GM19324 (cell line): Measurements from ENCODE around the gene SNRNP70.
"Not testable (repeated sequence)": the region's sequence is repeated elsewhere in the genome, so short reads cannot be mapped to it uniquely, and the experiment has no call there.

Experiments
- ATAC-seq: cut with Tn5 transposase; IDR thresholded peaks from one replicate; pipeline ENCODE4 v1.9.1; 2021; ENCODE audit warnings: mild to moderate bottlenecking, moderate library complexity; ENCODE audit not compliant: unreplicated experiment, low FRiP score

SNRNP70 gene

DNA sequence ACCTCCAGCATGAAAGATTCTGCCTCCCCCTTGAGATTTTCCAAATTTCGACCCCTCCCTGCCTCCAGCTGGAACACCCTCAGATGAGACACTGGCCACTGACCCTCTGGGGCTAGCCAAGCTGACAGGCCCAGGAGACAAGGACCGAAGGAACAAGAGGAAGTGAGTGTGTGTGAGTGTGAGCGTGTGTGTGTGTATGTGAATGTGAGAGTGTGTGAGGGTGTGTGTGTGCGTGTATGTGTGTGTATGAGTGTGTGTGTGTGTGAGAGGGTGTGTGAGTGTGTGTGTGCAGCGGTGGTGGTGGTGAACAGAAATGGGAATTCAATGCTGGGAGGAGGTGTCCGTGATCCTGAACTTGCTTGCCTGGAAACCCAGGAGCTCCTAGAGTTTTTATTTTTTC is 56.1 kb downstream of the SNRNP70 start:
- ATAC-seq = no peak

DNA sequence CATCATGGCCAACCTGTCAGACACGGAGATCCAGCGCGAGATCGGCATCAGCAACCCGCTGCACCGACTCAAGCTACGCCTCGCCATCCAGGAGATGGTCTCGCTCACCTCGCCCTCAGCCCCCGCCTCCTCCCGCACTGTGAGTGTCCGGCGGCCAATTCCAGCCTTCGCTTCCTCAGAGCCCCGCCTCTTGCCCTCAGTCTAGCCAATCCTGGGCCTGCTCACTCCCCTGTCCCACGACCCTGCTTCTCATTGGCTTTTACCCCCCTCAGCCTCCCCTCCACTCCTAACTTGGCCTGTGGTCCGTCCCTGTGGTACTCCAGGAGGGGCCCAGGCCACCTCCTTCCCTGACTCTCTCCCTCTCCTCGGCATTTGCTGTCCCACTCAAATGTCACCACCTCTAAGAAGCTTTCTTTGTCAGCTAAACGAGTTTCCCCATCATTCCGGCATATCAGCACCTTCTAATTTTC is 57.6 kb downstream of the SNRNP70 start:
- no peak for ATAC-seq

DNA sequence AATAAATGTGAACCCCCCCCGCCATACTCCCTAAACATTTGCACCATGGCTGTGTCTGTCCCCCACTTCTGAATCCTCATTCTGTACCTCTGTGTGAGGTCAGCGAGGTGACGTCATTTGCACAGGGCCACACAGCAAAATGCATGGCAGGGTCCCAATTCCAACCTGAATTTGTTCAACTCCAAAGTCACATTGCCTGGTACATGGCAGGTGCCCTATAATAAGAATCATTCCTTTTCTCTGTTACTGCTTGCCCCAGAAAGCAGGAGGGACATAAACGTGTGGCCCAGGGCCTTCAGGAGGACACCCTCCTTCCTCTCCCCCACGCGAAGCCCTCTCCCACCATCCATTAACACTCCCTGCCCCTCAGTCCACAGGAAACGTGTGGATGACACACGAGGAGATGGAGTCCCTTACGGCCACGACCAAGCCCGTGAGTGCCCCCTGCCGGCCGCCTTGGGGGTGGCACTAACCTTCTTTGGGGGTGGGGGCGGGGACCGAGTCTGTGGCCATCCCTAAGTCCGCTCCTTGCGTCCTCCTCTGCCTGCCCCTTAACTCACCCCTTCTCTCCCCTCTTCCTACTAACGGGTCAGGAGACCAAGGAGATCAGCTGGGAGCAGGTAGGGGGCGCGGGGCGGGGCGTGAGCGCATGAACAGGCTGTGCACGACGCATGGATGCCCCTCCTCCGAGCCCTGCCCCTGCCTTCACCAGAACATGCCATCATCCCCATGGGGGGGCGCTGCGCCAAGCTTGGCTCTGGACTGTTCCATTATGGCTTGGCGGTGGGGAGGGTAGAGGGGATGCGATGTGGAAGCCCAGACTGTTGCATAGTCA is 60.5 kb downstream of the SNRNP70 start:
- ATAC-seq = no peak

DNA sequence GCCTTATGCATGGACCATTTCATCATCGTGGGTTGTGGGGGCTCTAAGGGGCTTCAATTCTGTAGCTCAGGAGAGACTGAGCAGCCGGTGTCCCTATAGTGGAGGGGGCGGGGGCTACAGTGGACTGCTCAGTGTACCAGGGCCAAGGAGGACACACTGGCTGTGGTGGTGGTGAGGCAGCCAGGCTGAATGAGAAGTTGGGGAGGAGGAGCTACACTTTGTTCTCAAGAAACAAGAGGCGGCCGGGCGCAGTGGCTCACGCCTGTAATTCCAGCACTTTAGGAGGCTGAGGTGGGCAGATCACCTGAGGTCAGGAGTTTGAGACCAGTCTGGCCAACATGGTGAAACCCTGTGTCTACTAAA is 61.1 kb downstream of the SNRNP70 start:
- ATAC-seq = not testable (repeated sequence)

DNA sequence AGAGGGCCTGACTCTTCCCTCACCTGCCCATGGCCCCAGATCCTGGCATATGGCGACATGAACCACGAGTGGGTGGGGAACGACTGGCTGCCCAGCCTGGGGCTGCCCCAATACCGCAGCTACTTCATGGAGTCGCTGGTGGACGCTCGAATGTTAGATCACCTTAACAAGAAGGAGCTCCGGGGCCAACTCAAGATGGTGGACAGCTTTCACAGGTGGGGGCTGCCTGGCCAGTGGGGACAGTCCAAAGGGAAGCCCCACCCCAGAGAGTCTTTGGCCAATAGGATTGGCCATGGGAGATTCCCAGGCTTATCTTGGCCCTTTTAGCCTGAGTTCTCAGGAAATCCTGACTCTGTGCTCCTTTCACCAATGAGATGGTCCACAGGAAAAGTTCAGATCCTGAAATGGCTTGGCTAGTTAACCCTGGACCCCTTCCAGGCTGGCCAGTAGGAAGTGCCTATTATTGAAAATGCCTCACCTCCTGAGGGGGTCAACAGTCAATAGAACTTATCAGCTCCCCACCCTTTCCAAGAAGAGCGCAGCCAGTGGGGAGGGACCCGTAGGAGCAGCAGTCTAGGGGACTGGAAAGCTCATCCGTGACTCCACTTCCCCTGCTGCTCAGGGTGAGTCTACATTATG is 62.9 kb downstream of the SNRNP70 start:
- no peak for ATAC-seq

DNA sequence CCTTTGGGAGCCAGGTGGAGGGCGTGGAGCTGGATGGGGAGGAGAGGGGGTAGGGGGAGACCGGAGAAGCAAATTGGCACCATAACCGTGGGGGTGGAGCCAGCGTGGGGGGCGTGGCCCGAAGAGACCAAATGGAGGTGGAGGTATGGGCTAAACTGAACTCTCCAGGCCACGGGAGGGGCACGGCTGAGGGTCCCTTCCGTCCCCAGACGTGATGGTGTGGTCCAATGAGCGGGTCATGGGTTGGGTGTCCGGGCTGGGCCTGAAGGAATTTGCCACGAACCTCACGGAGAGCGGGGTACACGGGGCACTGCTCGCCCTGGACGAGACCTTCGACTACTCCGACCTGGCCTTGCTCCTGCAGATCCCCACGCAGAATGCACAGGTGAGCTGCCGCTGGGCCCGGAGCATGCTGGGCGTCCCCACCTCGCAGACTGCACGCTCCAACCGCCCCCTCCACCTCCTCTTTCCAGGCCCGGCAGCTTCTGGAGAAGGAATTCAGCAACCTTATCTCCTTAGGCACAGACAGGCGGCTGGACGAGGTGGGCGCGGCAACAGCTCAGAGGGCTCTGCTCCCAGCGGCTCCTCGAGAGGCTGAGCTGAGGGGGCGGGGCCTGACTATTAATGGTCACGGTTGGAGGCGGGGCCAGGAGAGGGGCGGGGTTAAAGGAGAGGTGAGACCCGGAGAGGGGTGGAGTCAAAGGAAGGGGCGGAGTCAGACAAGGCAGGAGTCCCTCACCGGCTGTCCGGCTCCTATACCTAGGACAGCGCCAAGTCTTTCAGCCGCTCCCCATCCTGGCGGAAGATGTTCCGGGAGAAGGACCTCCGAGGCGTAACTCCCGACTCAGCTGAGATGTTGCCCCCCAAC is 63.8 kb downstream of the SNRNP70 start:
- no peak for ATAC-seq

DNA sequence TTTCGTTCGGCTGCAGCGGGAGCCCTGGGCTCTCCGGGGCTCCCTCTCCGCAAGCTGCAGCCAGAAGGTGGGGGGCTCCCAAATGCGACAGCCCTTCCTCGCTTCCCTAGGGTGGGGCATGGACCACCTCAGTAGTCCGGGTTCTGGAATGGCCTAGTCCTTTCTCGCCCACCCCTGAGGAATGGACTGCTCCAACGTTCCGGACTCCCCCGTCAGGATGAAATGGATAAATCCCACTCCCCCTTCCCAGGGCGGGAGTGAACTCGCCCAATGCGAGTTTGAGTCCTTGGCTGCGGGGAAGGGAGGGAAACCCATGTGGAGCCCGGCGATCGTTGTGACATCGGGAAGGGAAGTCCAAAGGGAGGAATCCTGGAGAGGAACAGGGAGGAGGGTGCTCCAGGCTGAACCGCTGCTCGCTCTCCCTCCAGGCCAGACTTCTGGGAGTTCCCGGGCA is 64.4 kb downstream of the SNRNP70 start:
- ATAC-seq = no peak

DNA sequence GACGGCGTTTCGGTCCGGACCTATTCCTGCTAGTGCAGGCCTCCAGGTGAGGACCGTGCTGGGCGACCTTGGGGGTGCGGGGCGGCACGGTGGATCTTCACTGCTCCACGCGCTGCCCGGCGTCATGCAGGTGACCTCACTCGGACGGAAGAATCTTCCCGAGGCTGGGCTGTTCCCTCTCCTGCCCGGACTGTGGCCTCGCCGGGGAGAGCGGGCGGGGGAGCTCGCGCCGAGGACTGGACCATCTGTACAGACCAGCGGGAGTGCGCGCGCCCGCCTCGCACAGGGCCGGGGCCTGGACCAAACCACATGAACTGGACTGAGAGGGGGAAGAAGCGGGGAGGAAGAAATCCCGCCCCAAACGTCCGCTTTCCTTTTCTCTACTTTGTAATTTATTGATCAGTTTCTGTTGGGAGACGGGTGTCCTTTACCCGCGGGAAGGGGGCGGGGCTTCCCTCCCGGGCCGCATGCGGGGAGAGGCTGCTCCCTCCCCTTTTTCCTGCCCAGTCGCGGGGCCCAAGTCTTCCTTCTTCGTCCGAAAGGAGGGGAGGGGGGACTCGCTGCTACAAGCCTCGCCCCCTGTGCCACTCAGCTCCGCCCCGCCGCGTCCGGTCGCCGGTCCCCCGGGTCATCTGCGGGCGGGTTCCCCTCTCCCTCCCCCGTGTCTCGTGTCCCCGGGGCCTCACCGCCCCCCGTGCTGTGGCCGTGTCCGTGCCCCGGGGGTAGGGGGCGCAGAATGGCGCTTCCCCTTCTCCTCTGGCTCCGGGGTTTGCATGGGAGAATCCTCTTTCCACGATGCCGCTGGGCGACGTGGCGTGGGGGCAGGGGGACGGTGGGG is 65.1 kb downstream of the SNRNP70 start:
- peak; percentile 43 for ATAC-seq

DNA sequence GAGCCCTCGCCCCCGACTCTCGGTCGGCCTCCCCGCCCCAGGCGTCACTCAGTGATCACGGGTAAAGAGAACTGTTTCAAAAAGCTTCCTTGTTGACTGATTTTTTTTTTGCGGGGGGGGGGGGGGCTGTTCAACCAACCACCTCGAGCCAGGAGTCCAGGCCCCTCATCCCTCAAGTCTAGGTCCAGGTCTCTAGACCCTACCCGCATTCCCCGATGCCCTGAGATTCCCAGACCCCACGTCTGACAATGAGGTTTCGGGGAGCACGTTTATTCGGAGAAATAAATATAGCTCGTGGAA is 65.6 kb downstream of the SNRNP70 start:
- ATAC-seq = no peak

DNA sequence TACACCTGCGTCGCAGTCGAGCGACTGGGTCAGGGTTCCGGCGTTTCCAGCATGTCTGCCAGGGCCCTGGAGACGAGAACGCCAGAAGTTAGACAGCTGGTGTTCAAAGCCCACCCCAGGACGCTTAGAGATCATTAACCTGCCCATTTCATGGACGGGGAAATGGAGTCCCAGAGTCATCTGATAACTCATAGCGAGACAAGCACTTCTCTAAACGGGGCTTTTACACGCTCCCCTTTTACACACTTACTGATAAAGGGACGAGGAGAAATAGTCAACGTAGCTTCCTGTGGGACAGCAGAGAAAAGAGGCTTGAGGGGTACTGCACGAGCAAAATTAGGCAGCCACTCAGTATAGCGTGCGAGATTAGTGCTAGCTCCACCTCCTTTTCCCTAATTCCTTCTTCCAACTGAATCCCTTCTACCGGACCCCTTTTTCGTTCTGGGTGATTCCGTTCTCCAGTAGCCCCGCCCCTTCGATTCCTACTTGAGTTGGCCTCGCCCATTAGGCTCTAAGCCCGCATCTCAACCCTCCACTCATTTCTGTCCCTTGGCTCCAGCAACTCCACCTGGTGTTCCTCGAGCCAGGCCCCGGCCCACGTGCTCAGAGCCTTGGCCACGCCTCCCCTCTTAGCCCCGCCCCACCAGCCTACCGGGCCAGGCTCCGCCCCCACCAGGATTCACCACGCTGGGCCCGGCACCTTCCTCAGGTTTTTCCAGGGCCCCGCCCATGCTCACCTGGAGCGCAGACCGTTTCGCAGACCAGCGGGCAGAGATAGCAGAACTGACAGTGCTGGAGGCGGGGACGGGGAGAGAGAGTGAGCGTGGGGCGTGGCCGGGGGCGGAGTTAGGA is 66.2 kb downstream of the SNRNP70 start:
- no peak for ATAC-seq

DNA sequence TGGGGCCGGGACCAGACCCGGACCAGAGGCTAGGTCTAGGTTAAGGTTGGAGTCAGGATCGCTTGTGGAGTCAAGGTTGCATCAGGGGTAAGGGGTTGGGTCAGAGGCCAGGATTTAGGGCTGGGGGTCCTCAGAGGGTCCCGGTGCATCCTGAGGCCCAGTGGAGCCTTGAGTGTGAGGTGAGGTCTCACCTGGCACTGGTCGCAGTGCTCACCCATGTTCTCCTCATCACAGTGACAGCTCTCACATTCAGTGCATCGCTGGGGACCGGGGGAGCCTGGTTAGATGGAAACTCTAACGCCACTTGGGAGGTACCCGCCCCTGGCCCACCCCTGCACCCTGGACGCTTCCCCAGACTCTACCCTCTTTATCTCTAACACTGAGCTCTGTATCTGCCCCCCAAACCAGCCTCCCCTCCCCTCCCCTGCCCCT is 66.9 kb downstream of the SNRNP70 start:
- ATAC-seq = no peak

DNA sequence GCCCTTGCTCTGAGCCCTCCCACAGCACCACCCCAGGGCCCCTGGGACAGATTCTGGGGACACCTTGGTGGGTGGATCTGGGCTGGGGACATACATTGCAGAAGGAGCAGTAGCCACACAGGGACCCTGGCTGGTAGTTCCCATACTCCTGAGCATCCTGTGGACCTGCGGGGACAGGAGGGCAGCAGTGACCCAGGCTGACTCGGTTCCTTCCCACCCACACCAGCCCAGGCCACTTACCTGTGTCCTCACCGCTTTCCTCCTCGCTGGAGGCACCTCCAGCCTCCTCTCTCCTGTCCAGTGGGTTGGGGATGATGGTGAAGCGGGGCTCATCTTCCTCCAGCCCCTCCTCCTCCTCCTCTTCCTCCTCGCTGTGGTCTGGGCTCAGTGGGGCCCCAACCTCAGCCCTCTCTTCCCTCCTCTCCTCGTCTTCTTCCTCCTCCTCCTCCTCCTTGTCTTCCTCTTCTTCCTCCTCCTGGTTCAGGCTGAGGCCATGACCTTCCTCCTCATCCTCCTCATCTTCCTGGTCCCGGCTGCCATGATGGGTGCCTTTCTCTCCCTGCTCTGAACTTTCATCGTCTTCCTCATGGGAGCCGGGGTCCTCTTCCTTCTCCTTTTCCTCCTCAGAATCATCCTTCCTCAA is 68.0 kb downstream of the SNRNP70 start:
- ATAC-seq = no peak

DNA sequence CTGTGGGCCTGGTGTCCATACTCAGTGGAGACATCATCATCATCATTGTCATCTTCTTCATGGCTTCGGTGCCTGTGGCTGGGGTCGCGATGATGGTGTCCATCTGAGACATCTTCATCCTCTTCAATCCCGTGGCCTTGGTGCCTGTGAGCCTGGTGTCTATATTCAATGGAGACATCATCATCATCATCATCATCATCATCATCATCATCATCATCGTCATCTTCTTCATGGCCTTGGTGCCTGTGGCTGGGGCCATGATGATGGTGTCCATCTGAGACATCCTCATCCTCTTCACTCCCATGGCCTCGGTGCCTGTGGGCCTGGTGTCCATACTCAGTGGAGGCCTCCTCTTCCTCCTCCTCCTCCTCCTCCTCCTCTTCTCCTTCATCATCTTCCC is 69.0 kb downstream of the SNRNP70 start:
- no peak for ATAC-seq

DNA sequence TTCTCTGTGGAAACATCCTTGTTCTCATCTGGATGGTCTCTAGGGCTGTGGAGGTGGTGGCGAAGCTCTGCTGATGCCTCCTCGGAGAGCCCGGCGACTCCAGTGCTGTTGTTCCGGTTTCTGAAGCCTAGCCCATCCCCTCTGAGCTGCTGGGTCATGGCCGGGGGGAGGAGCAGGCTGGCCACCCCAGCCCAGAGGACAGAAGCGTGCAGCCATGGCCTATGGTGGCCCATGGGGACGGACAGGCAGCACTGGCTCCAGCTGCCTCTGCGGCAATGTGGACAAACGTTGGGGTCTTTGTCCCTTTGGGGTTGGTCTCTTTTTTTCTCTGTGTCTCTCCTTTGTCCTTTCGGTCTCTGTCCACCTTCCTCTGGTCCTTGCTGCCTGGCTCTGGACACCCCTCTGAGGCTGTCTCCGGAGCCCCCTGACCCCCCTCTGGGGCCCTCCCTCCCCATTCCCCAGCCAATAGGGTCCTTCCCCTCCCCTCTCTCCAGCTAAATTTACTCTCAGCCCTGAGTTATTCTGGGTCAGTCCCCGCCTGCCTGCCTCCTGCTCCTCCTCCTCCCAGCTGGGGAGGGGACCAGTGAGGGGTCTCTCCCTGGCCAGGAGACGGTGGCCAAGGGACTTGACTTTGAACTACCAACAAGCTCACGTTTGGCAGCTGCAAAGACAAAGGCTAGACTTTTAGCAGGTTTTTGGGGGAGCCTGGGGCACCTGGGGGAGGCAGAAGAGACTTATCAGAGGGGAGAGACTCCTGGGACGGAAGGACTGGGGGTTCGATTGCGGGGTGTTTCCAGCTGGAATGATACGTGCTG is 70.0 kb downstream of the SNRNP70 start, which contains the start of gene HRC:
Gene HRC (minus strand): TSS at position 392 of the 815 bp plus-strand sequence. CDS start 159 bp downstream, at position 233.
- no peak for ATAC-seq

DNA sequence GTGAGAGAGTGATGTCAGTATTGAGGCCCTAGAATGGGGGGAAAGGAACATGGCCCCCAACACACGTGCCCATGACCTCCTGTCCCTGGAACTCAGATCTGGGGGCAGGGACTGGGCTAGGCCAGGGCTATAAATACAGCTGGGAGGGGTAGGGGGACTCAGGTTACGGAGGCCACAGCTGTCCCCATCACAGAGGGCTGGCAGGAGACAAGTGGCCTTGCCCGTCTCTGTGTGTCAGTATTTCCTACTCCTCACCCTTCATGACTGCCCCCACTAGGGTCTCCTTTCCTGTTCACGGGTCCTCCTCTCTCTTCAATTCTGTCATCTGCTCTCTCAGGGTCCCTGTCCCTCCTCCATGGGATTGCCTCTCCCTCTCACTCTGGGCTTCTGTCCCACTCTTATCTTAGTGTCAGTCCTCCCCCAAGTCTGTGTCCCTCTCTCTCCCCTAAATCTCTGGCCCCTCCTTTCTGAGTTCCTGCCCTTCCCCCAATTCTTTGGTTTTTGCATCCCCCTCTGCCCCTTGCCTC is 70.6 kb downstream of the SNRNP70 start:
- no peak for ATAC-seq

DNA sequence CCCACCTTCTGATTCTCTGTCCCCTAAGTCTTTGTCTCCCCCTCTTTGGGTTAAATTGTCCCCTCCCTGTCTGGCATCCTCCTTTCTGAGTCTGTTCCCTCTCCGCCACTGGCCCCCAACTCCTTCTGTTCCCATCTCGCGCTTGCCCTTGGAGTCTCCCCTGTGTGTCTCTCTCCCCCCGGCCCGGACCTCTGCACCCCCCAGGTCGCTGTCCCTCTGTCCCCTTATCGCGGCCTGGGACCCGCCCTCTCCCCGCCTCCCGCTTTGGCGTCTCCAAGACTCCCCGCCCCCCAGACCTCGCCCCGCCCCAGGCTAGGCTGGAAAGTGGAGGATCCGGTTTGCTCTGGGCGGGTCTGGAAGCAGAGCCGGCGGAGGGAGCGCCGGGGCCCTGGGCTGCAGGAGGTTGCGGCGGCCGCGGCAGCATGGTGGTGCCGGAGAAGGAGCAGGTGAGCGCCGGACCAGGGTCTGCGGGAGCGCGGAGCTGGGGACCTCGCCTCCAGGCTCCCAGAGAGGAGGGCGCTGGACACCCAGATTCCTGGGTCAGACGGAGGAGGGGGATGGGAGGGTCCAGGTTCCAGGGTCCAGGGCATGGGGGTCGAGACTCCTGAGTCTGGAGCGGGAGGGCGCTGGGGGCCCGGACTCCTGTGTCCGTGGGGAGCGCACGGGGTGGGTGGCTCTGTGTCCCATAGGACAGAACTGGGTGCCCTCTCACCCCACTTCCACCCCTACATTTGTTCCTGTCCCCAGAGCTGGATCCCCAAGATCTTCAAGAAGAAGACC is 72.4 kb downstream of the SNRNP70 start, which contains the start of gene TRPM4:
Gene TRPM4 (plus strand): TSS at position 348 of the 780 bp plus-strand sequence. CDS start 75 bp downstream, at position 423.
- ATAC-seq = no peak
